ENCODE data around the gene ZNF275.
A peak's percentile ranks its signal among the peaks of the same experiment; 100 is the strongest.
"Not testable (repeated sequence)": the region's sequence is repeated elsewhere in the genome, so short reads cannot be mapped to it uniquely, and the experiment has no call there.

ZNF275 gene

GRCh38 chrX:153307276-153308178 is 26.4 kb upstream of the ZNF275 start:
- ATAC-seq, result no peak
- DNase-seq, result no peak
- Mint-ChIP-seq H3K27me3 (peaks cover 14% of the 10 kb centered on the region), H3K27ac (no peak overlapping the region), H3K9me3 (no peaks in the 10 kb centered on the region), H3K4me1 (peaks cover 3% of the 10 kb centered on the region), H3K36me3 (ENCODE audit: low read depth) (no peaks in the 10 kb centered on the region), H3K4me3 (no peak overlapping the region)

- Mint-ChIP-seq H3K9me3 (no peaks in the 10 kb centered on the region), H3K4me3 (no peak overlapping the region), H3K4me1 (no peaks in the 10 kb centered on the region), H3K27me3 (no peaks in the 10 kb centered on the region), H3K27ac (no peak overlapping the region), H3K36me3 (ENCODE audit: low read depth) (no peaks in the 10 kb centered on the region)
- ATAC-seq, result no peak
- DNase-seq, result no peak
These were observed 23.1 kb upstream of the ZNF275 start for GRCh38 chrX:153310901-153311300.

GRCh38 chrX:153312041-153312440 is 21.9 kb upstream of the ZNF275 start:
- H3K27me3 Mint-ChIP-seq, result no peaks in the 10 kb centered on the region
- no peaks in the 10 kb centered on the region for H3K4me1 Mint-ChIP-seq
- no peak overlapping the region for H3K27ac Mint-ChIP-seq
- H3K9me3 Mint-ChIP-seq, result no peaks in the 10 kb centered on the region
- no peak for ATAC-seq
- DNase-seq, result no peak
- H3K36me3 Mint-ChIP-seq (ENCODE audit: low read depth), result no peaks in the 10 kb centered on the region
- H3K4me3 Mint-ChIP-seq, result no peak overlapping the region

GRCh38 chrX:153312842-153313241 is 21.1 kb upstream of the ZNF275 start:
- no peaks in the 10 kb centered on the region for H3K9me3 Mint-ChIP-seq
- no peak for ATAC-seq
- H3K4me1 Mint-ChIP-seq, result no peaks in the 10 kb centered on the region
- H3K36me3 Mint-ChIP-seq (ENCODE audit: low read depth), result no peaks in the 10 kb centered on the region
- H3K27me3 Mint-ChIP-seq, result no peaks in the 10 kb centered on the region
- DNase-seq, result no peak
- no peak overlapping the region for H3K27ac Mint-ChIP-seq
- H3K4me3 Mint-ChIP-seq, result no peak overlapping the region

GRCh38 chrX:153317306-153317705 is 16.6 kb upstream of the ZNF275 start:
- Mint-ChIP-seq H3K9me3 (no peaks in the 10 kb centered on the region), H3K27me3 (peaks cover 4% of the 10 kb centered on the region), H3K4me1 (no peaks in the 10 kb centered on the region), H3K4me3 (no peak overlapping the region), H3K36me3 (ENCODE audit: low read depth) (no peaks in the 10 kb centered on the region), H3K27ac (no peak overlapping the region)
- DNase-seq (no peak), ATAC-seq (no peak)

- no peaks in the 10 kb centered on the region for H3K36me3 Mint-ChIP-seq (ENCODE audit: low read depth)
- H3K27me3 Mint-ChIP-seq, result peaks cover 4% of the 10 kb centered on the region
- no peak overlapping the region for H3K4me3 Mint-ChIP-seq
- H3K9me3 Mint-ChIP-seq, result no peaks in the 10 kb centered on the region
- no peak for DNase-seq
- no peak overlapping the region for H3K27ac Mint-ChIP-seq
- no peaks in the 10 kb centered on the region for H3K4me1 Mint-ChIP-seq
- ATAC-seq, result no peak
These were observed 15.8 kb upstream of the ZNF275 start for GRCh38 chrX:153317996-153318722.

- peaks cover under 1% of the 10 kb centered on the region for H3K4me1 Mint-ChIP-seq
- peaks cover 4% of the 10 kb centered on the region for H3K27me3 Mint-ChIP-seq
- H3K27ac Mint-ChIP-seq, result no peak overlapping the region
- DNase-seq (no peak), ATAC-seq (no peak)
- H3K9me3 Mint-ChIP-seq, result no peaks in the 10 kb centered on the region
- no peak overlapping the region for H3K4me3 Mint-ChIP-seq
- H3K36me3 Mint-ChIP-seq (ENCODE audit: low read depth), result no peaks in the 10 kb centered on the region
These were observed 15.1 kb upstream of the ZNF275 start for GRCh38 chrX:153318811-153319210.

- H3K4me3 Mint-ChIP-seq, result no peak overlapping the region
- ATAC-seq (no peak), DNase-seq (no peak)
- no peaks in the 10 kb centered on the region for H3K9me3 Mint-ChIP-seq
- no peaks in the 10 kb centered on the region for H3K36me3 Mint-ChIP-seq (ENCODE audit: low read depth)
- H3K27ac Mint-ChIP-seq, result no peak overlapping the region
- H3K27me3 Mint-ChIP-seq, result peaks cover 4% of the 10 kb centered on the region
- peaks cover 5% of the 10 kb centered on the region for H3K4me1 Mint-ChIP-seq
These were observed 14.5 kb upstream of the ZNF275 start for GRCh38 chrX:153319295-153320046.

- not testable (repeated sequence) for H3K36me3 Mint-ChIP-seq (ENCODE audit: low read depth); H3K4me3 Mint-ChIP-seq; ATAC-seq; H3K27ac Mint-ChIP-seq; H3K27me3 Mint-ChIP-seq; H3K4me1 Mint-ChIP-seq; DNase-seq; H3K9me3 Mint-ChIP-seq
These were observed 13.9 kb upstream of the ZNF275 start for GRCh38 chrX:153320047-153320443.

GRCh38 chrX:153320555-153321184 is 13.3 kb upstream of the ZNF275 start:
- peaks cover 5% of the 10 kb centered on the region for H3K4me1 Mint-ChIP-seq
- DNase-seq (no peak), ATAC-seq (no peak)
- peaks cover 4% of the 10 kb centered on the region for H3K27me3 Mint-ChIP-seq
- no peaks in the 10 kb centered on the region for H3K36me3 Mint-ChIP-seq (ENCODE audit: low read depth)
- peaks cover 3% of the 10 kb centered on the region for H3K9me3 Mint-ChIP-seq
- H3K4me3 Mint-ChIP-seq, result no peak overlapping the region
- H3K27ac Mint-ChIP-seq, result no peak overlapping the region

GRCh38 chrX:153321381-153322124 is 12.4 kb upstream of the ZNF275 start, which contains the start of gene PNMA6F:
Gene PNMA6F (minus strand): TSS chrX:153321767. CDS start chrX:153320674, 1,093 bp downstream.
- Mint-ChIP-seq H3K9me3 (peaks cover 3% of the 10 kb centered on the region), H3K4me3 (no peak within 1 kb of the TSS), H3K4me1 (peaks cover 5% of the 10 kb centered on the region), H3K27me3 (peaks cover 4% of the 10 kb centered on the region), H3K27ac (no peak within 1 kb of the TSS), H3K36me3 (ENCODE audit: low read depth) (no peaks in the 10 kb centered on the region)
- DNase-seq (no peak), ATAC-seq (no peak)

GRCh38 chrX:153327561-153327960 is 6.4 kb upstream of the ZNF275 start:
- peaks cover 5% of the 10 kb centered on the region for H3K4me1 Mint-ChIP-seq
- no peak overlapping the region for H3K4me3 Mint-ChIP-seq
- H3K9me3 Mint-ChIP-seq, result peaks cover 3% of the 10 kb centered on the region
- ATAC-seq, result no peak
- H3K27ac Mint-ChIP-seq, result no peak overlapping the region
- no peak for DNase-seq
- no peaks in the 10 kb centered on the region for H3K27me3 Mint-ChIP-seq
- no peaks in the 10 kb centered on the region for H3K36me3 Mint-ChIP-seq (ENCODE audit: low read depth)

GRCh38 chrX:153333266-153333665 is 687 bp upstream of the ZNF275 start:
- H3K9me3 Mint-ChIP-seq, result no peaks in the 10 kb centered on the region
- ATAC-seq (no peak), DNase-seq (no peak)
- H3K27ac Mint-ChIP-seq, result no peak overlapping the region
- H3K36me3 Mint-ChIP-seq (ENCODE audit: low read depth), result peaks cover 13% of the 10 kb centered on the region
- H3K4me1 Mint-ChIP-seq, result peaks cover 32% of the 10 kb centered on the region
- H3K4me3 Mint-ChIP-seq, result peak overlapping the region; percentile 85
- H3K27me3 Mint-ChIP-seq, result no peaks in the 10 kb centered on the region

All from activated naive CD8-positive, alpha-beta T cell treated with anti-CD3 and anti-CD28 coated beads, Interleukin-2, amount 50 U/mL, for 24 hours (primary cell).